Stimulated activated CD4-positive, alpha-beta T cell treated with anti-CD3 and anti-CD28 coated beads, Interleukin-12 subunit alpha, Interleukin-12 subunit beta, amount 100 ng/mL, for 48 hours (primary cell): ENCODE measurements around the gene LRRIQ4.

Experiments used
- DNase-seq, 3 donors: peaks; one replicate each; pipeline ENCODE4 v3.0.0-alpha.2; 2020; ENCODE audit warnings: low read depth in 2 of 3, low spot score in 1 of 3

Gene LRRIQ4

GRCh38 chr3:169809230-169809795 is 3.4 kb upstream of the LRRIQ4 start:
- DNase-seq, result no peak

DNA sequence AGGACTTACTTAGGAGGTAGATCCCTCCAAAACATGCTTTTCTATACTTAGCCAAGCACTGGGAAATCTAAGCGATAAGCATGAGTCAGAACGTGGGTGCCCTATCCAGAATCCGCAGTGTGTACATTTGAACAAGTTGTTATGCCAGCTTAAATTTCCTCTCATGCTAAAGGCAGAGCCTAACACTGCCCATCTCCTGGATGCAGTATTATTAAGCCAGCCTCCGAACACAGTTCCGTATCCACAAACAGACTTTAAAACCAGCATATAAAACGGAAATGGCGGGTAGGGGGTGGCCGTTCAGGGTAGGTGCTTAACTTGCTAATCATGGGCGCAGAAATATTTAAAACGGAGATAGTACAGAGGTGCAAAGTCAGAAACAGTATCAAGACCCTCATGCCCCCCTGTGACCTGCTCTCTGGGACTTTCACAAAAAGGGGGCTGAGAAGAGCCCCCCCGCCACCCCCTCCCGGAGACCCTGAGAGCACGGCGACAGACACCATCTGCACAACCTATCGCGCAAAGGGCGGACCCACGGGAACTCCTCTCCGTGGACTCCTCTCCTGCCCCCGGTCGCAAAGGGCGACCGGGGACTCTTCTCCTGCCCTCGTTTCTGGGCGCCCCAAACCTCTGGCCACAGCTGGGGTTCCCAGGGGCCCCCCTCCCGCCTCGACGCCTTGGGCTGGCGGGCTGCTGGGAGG is 889 bp upstream of the LRRIQ4 start:
- peak in 1 of 3 donors; percentile 1 for DNase-seq

- DNase-seq, result no peak
Observed at GRCh38 chr3:169813278-169813677, 608 bp downstream of the LRRIQ4 start.

DNA sequence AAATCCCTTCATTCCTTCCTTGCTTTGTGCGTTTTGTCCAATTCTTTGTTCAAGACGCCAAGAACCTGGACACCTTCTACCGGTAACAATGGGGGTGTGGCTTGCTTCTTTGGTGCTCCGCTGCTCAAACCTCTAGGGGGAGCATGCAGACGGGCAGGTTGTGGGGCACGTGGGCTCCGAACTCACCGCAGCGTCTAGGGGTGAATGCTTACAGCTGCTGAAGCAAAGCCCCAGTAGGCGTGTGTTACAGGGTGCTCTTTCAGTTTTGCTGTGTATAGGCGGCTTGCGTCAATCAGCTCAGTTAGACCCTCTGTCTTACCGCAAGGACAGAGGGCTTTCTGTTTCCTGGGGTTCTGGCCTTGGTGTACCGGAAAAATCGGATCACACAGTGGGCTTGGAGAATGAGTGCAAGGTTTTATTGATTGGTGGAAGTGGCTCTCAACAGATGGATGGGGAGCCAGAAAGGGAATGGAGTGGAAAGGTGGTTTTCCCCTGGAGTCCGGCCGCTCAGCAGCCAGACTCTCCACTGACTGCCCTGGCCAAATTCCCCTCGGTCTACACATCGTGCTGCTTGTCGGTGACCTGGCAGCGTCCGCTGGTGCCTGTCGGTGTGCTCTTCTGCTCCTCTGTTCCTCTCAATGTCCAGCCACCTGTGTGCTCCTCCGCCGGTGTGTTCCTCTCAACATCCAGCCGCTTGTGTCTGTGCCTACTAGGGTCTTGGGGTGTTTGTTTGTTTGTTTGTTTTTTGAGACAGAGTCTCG is 1.3 kb downstream of the LRRIQ4 start:
- DNase-seq, result peak; percentile 58 to 74 (median 70)

- no peak for DNase-seq
Observed at GRCh38 chr3:169815590-169816150, 3.0 kb downstream of the LRRIQ4 start.

GRCh38 chr3:169818316-169818715 is 5.6 kb downstream of the LRRIQ4 start:
- no peak for DNase-seq

DNA sequence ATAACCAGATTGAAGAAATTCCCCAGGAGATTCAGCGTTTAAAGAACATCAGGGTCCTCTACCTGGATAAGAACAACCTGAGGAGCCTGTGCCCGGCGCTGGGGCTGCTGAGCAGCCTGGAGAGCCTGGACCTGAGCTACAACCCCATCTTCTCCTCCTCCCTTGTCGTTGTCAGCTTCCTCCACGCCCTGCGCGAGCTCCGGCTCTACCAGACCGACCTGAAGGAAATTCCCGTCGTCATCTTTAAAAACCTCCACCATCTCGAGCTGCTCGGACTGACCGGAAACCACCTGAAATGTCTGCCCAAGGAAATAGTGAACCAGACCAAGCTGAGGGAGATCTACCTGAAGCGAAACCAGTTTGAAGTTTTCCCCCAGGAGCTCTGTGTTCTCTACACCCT is 9.4 kb downstream of the LRRIQ4 start:
- no peak for DNase-seq

GRCh38 chr3:169822540-169822939 is 9.9 kb downstream of the LRRIQ4 start:
- no peak for DNase-seq

DNA sequence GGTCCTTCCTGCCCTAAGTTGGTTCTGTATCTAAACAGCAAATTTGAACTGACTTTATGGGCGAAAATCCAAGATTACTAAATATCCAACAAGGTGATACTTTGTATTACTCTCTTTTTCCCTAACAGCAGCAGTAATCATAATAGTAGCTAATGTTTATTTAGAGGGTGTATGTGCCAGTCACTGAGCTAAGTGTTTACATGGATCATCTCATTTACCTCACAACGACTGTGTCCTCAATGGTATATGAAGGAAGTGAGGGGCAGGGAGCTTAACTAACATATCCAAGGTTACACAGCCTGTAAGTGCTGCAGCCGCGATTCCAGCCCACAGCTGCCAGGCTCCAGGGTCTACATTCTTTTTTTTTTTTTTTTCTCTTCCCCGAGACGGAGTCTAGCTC is 10.3 kb downstream of the LRRIQ4 start:
- no peak for DNase-seq

DNA sequence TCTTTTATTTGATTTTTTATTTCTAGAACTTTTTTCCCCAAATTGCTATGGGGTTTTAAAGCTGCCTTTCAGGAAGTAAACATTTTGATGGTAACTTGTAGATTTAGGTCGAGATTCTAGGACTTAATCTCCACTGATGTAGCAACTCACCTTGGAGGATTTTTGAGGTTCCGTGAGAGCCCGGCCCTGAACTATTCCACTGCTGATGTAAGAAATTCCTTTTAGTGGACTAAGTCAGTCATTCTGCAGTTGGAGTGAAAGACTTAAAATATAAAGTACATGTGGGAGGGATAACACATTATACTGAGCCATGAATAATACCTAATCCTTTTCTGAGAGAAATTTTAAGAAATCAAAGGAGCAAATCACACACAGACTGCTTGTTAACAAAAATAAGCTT is 12.6 kb downstream of the LRRIQ4 start:
- DNase-seq, result no peak

GRCh38 chr3:169827712-169828111 is 15.0 kb downstream of the LRRIQ4 start:
- no peak for DNase-seq

GRCh38 chr3:169835533-169835932 is 22.9 kb downstream of the LRRIQ4 start:
- no peak for DNase-seq

GRCh38 chr3:169836078-169836941 is 23.6 kb downstream of the LRRIQ4 start:
- no peak for DNase-seq

DNA sequence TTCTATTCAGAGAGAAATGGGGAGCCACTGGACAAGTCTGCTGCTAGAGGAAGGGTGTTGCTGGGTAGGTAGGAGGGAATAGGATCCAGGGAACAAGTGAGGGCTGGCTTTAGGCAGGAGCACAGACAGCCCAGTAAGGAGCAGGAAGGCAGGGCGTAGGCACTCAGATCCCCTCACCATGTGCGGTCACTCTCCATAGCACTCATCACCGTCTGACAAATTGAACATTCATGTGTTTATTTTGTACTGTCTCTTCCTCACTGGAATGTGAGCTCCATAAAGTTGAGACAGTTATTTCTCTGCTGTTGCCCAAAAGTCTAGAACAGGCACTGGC is 24.2 kb downstream of the LRRIQ4 start:
- DNase-seq, result no peak

DNA sequence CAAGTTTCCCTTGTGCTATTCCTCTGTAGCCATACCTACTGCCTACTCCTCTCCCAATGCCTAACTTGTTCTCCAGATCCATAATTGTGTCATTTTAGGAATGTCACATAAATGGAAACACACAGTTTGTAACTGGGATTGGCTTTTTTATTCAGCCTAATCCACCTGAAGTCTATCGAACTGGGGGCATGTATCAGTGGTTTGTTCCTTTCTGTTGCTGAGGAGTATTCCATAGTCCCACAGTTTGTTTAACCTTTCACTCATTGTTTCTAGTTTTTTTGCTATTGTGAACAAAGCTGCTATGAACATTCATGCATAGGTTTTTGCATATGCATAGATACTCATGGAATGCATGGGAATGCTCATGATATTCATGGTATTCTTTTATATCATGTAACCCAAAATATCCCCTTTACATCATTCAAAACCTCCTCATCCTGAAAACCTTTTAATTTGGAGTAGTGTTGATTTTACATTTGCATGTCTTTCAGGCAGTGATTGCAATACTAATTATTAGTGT is 25.9 kb downstream of the LRRIQ4 start:
- no peak for DNase-seq

- DNase-seq, result no peak
Observed at GRCh38 chr3:169841171-169841570, 28.5 kb downstream of the LRRIQ4 start.

GRCh38 chr3:169842960-169843359 is 30.3 kb downstream of the LRRIQ4 start:
- no peak for DNase-seq

GRCh38 chr3:169846458-169847193 is 34.0 kb downstream of the LRRIQ4 start:
- DNase-seq, result no peak

GRCh38 chr3:169847896-169848295 is 35.2 kb downstream of the LRRIQ4 start:
- no peak for DNase-seq

GRCh38 chr3:169848741-169849140 is 36.1 kb downstream of the LRRIQ4 start:
- DNase-seq, result no peak
